HCT116 (cell line): ENCODE results near the gene MCFD2.

Experiments
- CEBPB ChIP-seq: IDR thresholded peaks from 2 replicates; pipeline ENCODE4 v1.6.1; 2012; ENCODE audit warnings: low read depth
- EZH2 ChIP-seq: fragments of 200-600 bp; sonication (generic); IDR thresholded peaks from 2 replicates; pipeline ENCODE4 v1.6.1; 2017; ENCODE audit warnings: antibody characterized with exemption, mixed run types
- POLR2A ChIP-seq: IDR thresholded peaks from 2 replicates; pipeline ENCODE4 v1.7.0; 2011; ENCODE audit warnings: borderline replicate concordance; ENCODE audit not compliant: insufficient read depth, insufficient read length; ENCODE audit errors: extremely low read depth
- POLR2AphosphoS5 ChIP-seq: IDR thresholded peaks from 2 replicates; pipeline ENCODE4 v1.6.1; 2011; ENCODE audit warnings: mild to moderate bottlenecking, low read depth, low read length, moderate library complexity
- SIN3A ChIP-seq: IDR thresholded peaks from 2 replicates; pipeline ENCODE4 v1.6.1; 2012; ENCODE audit warnings: low read depth
- SP1 ChIP-seq: IDR thresholded peaks from 2 replicates; pipeline ENCODE4 v1.6.1; 2012; ENCODE audit warnings: low read depth
- ZNF274 ChIP-seq: fragments of 200-500 bp; sonication (Bioruptor generic); IDR thresholded peaks from 2 replicates; pipeline ENCODE4 v1.6.1; 2014; ENCODE audit warnings: mild to moderate bottlenecking, low read depth, low read length, inconsistent platforms
- TF ChIP-seq, protein P1 (sequence below), 3 experiments: fragments of 200-600 bp in 1 of 3; sonication (generic) in 1 of 3; IDR thresholded peaks in 2 of 3; conservative IDR thresholded peaks in 1 of 3; 2 replicates each; pipeline ENCODE4 v1.5.1; 2012 to 2017; ENCODE audit warnings: low read depth in 2 of 3, low read length in 2 of 3, antibody characterized with exemption in 1 of 3, borderline replicate concordance in 1 of 3, control low read depth in 1 of 3, mild to moderate bottlenecking in 1 of 3, mixed read lengths in 1 of 3, mixed run types in 1 of 3, moderate library complexity in 1 of 3; ENCODE audit not compliant: insufficient read depth in 1 of 3
- TF ChIP-seq, protein P2 (sequence below): IDR thresholded peaks from 2 replicates; pipeline ENCODE4 v1.6.1; 2012

DNA sequence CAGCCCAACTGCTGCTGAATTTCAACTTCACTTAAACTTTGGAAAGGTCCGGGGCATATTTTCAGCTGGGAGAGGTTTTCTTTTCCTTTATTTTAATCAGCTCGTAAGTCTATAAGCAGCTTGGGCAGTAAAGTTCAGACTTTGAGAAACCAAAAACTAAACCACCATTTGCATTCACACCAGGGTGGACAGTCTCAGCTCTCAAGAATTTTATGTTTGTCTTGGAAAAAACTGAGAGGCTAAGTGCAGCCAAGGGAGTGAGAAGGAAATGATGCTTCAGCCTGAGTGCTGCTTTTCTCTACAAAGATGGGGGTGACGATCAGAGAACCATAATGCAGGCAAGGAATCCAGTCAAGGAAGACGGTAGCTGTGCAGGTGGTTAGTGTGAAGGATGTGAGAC lies 30.2 kb downstream of the MCFD2 start:
- TF ChIP-seq POLR2A (no peak), CEBPB (no peak), SP1 (no peak), SIN3A (no peak), POLR2AphosphoS5 (no peak), EZH2 (no peak), ZNF274 (no peak)
- TF ChIP-seq, protein P1, sequence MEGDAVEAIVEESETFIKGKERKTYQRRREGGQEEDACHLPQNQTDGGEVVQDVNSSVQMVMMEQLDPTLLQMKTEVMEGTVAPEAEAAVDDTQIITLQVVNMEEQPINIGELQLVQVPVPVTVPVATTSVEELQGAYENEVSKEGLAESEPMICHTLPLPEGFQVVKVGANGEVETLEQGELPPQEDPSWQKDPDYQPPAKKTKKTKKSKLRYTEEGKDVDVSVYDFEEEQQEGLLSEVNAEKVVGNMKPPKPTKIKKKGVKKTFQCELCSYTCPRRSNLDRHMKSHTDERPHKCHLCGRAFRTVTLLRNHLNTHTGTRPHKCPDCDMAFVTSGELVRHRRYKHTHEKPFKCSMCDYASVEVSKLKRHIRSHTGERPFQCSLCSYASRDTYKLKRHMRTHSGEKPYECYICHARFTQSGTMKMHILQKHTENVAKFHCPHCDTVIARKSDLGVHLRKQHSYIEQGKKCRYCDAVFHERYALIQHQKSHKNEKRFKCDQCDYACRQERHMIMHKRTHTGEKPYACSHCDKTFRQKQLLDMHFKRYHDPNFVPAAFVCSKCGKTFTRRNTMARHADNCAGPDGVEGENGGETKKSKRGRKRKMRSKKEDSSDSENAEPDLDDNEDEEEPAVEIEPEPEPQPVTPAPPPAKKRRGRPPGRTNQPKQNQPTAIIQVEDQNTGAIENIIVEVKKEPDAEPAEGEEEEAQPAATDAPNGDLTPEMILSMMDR (IDR thresholded peaks at IDR 0.05 in 2 of 3, conservative IDR thresholded peaks at IDR 0.05 in 1 of 3; ENCODE audit: borderline replicate concordance in 1 of 3, insufficient read depth in 1 of 3, low read depth in 2 of 3, low read length in 2 of 3): no peak
- TF ChIP-seq, protein P2, sequence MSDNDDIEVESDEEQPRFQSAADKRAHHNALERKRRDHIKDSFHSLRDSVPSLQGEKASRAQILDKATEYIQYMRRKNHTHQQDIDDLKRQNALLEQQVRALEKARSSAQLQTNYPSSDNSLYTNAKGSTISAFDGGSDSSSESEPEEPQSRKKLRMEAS: no peak
